Measurements from ENCODE around the gene RAB6A.
A peak's percentile ranks its signal among the peaks of the same experiment; 100 is the strongest.

The RAB6A gene

GRCh38 chr11:73629907-73630306, 131.0 kb downstream of the RAB6A start:
- no peak overlapping the region for H3K27ac ChIP-seq
- TF ChIP-seq CTCF (IDR thresholded peaks at IDR 0.05) = no peak

GRCh38 chr11:73625696-73626318, 135.1 kb downstream of the RAB6A start:
- peak; percentile 65 for TF ChIP-seq CTCF (IDR thresholded peaks at IDR 0.05)
- peak; percentile 81 for DNase-seq (ENCODE audit: low spot score)
- Histone ChIP-seq H3K4me3 (peak overlapping the region; percentile 52), H3K27ac (no peak overlapping the region)

More at GRCh38 chr11:73629907-73630306, 131.0 kb downstream of the RAB6A start:
- DNase-seq (ENCODE audit: low spot score) = no peak
- H3K4me3 ChIP-seq = no peak overlapping the region
